ENCODE measurements around the gene STEAP3.

STEAP3 gene

DNA sequence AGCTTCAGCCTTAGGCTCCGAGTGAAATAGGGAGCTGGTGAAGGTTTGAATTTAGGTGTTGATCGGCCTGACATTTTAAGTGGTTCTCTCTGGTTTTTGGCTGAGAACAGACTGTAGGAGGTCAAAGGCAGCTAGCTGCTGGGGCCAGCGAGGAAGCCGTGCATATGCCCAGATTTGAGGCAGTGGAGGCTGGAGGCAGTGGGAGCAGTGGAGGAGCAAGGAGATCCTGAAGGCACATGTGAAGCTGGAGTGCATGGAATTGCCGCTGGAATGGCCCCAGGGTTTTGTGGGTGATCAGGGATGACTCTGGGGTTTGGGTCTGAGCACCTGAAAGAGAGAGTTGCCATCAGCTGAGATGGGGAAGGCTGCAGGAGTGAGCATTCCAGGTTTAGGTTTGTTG, 25.1 kb downstream of the STEAP3 start:
- no peak for DNase-seq

DNA sequence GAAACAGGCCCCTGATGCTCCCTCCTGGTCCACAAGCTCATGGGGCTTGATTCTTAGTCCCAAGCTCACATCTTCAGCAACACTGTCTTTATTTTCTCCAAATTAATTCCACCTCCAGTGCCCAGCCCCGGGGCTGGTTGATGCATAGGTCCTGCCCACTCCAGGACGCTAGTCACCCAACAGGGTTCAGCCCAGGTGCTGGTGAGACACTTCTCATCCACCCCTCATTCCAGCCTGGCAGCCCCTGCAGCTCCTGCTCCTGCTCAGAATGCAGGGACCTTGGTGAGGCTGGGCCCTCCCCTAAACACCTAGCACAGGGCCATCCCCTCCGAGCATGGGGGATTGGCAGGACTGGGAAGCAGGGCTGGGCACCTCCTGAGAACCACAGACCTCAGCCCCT, 25.7 kb downstream of the STEAP3 start:
- no peak for DNase-seq

DNA sequence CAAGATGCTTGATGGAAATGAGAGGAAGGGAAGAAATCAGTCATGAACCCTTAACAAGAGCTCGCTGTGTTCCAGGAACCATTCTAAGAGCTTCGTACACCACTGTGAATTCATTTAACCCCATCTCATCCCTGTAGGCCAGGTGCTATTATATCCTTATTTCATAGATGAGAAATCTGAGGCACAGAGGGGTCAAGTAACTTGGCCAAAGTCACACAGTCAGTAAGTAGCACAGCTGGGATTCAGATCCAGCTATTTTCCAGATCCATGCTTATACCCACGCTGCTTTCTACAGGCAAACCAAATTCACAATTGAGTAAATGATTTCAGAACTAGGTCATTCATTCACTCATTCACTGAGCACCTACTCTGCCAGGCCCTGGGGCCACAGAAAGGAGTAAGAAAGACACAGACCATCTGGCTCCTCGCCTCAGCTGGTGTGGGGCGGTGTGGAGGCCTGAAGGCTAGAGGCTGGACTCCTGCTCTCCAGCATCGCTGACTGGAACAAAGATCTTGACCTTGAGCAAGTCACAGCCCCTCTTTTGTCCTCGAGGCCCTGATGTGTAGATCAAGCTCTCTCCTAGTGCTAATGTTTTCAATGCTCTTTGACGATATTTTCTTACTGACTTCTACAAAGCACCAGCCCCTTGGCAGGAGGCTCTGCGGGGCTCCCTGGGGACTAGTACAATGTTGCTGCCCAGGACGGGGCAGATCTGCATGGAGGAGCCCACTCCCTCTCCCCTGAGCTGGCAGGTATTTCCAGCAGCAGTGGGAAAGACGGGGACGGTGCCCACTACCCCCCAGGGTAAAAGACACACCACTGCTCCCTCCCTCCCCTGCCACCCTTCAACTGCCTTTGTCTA, 26.5 kb downstream of the STEAP3 start:
- no peak for DNase-seq

DNA sequence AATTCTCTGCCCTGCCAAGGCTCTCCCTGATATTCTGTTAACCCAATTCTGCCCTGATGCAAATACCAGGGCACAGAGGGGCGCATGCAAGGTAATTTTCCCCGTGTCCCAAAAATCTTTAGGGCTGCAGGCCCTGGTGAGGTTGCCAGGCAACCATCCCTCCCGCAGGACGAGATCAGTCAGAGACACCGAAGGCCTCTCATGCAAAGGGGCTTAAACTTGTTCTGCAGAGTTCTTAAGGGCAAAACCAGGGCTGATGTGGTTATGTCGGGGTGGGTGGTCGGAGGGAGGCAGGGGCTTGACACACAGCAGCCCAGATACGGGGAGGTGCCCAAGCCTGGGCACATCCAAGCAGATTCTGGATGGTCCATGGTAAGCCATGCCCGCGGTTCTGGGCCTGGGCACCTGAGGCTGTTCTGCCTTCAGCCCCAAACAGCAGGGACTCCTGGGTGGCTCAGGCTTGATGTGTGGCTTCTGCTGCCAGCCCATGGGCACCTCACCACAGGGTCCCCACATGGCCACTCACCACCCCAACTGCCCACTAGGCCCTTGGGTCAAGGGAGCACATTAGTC, 27.2 kb downstream of the STEAP3 start:
- DNase-seq: no peak

GRCh38 chr2:119251652-119252051, 28.0 kb downstream of the STEAP3 start:
- no peak for DNase-seq

GRCh38 chr2:119252186-119253113, 28.8 kb downstream of the STEAP3 start:
- DNase-seq: no peak

- DNase-seq: no peak
Observed at GRCh38 chr2:119253114-119253702, 29.6 kb downstream of the STEAP3 start.

DNA sequence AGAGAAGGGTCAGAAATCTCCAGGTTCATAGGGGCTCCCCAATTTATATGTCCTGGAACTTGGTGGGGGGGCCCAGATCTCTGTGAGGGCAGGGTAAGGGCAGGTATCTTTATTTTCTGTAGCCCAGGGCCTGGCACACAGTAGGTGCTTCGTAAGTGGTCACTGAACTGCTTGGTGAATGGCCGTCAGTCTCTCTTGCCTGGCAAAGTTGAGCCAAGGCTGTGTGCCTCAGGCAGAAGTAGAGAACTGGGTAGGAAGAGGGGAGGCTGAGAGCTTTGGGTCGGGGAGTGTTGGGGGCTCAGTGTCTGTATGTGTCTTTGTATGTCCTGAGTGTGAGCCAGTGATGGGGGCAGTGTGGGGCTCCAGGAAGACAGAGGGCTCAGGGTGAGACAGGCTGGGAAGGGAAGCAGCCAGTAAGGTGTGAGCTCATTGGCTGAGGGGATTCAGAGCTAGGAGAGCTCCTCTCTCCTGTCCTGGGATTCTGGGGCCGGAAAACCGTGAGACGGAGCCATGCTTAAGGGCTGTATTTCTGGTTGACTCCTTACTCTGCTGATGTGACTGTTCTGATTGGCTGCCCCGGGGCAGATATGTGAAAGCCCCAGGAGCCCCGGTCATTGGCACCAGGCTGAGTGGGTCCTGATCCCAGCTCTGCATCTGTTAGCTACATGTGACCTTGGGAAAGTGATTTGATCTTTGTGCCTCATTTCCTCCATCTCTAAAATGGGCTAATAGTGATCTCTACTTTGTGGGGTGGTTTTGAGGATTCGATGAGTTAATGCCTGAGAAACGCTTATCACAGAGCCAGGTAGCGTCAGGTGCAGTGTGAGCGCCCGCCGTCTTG, 30.3 kb downstream of the STEAP3 start:
- no peak for DNase-seq

DNA sequence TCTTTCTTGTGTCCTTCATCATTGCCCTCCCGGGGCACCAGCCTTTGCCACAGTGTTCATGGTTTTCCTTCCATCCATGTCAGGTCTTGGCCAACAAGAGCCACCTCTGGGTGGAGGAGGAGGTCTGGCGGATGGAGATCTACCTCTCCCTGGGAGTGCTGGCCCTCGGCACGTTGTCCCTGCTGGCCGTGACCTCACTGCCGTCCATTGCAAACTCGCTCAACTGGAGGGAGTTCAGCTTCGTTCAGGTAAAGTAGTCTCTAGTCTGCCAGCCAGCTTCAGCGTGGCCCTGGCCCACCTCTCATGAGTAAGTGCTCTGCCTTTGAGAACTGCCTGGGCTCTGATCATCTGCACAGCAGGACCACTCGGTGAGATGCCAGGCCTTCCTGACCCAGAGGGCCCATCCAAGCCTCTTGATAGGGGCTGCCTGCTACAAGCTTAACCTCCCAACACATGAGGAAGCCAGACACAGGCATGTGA, 31.0 kb downstream of the STEAP3 start:
- DNase-seq: no peak

DNA sequence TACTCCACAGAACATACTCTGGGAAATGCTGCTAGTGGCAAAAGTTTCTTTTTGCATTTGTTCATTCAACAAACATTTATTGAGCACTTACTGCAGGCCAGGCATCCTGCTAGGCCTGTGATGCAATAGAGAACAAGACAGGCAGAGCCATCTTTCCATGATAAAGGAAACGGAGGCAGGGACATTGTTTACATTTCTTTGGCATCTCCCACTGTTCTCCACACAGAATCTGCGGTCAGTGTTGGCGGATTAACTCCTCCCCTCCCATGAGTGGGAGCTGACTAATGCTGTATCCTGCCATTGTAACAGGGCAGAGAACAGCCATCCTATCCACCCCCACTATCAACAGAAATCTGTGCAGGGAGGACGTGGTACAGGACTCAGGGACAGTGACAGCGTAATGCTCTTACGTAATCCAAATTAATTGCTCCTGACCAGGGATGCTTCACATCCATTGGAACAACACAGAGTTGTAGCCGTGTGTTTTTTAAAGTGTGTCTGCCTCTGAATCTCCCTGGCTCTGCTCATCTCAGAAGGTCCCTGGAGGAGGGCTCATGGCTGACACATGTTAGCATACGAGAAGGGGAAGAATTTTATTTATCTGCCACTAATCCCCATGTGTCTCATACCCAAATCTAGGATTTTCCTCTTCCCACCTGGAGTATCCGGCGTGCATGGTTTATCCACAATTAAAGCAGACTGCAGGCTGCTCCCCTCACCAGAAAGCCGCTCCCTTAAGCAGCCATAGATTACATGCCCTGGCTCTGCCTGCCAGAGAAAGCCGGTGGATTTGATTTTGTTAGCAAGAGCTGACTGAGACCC, 32.3 kb downstream of the STEAP3 start:
- DNase-seq: peak; percentile 19

DNA sequence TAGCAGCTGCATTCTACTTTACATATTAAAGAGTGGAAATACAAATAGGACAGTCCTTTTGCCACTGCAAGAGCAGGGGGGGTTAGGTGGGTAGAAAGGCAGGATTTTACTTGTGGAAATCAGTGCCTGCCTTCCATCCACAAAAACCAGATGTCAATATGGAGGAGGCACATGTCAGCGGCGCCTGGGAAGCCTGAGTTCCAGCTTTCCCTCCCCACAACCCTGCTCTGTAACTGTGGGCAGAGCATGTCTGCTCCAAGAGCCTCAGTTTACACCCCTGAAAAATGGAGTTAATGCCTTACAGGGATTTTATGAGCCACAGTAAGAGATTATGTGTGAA, 32.9 kb downstream of the STEAP3 start:
- no peak for DNase-seq

DNA sequence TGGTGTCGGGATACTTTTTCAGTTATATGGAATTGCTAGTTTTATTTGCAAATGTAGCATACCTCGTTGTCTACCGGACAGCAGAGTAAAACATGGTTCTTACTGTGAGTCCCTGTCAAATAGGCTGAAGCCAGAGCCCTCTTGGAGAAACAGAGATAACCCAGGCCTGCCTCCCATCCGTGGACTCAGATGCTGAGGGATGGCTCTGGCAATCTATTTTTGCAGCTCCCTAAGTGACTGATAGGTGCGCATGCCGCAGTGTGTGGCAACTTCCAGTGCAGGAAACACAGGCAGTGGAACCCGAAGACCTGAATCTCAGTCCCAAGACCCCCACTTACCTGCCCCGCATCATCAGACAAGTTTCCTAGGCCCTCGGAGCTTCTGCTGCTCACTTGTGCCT, 33.6 kb downstream of the STEAP3 start:
- no peak for DNase-seq

- DNase-seq: no peak
Observed at GRCh38 chr2:119259296-119259860, 35.7 kb downstream of the STEAP3 start.

DNA sequence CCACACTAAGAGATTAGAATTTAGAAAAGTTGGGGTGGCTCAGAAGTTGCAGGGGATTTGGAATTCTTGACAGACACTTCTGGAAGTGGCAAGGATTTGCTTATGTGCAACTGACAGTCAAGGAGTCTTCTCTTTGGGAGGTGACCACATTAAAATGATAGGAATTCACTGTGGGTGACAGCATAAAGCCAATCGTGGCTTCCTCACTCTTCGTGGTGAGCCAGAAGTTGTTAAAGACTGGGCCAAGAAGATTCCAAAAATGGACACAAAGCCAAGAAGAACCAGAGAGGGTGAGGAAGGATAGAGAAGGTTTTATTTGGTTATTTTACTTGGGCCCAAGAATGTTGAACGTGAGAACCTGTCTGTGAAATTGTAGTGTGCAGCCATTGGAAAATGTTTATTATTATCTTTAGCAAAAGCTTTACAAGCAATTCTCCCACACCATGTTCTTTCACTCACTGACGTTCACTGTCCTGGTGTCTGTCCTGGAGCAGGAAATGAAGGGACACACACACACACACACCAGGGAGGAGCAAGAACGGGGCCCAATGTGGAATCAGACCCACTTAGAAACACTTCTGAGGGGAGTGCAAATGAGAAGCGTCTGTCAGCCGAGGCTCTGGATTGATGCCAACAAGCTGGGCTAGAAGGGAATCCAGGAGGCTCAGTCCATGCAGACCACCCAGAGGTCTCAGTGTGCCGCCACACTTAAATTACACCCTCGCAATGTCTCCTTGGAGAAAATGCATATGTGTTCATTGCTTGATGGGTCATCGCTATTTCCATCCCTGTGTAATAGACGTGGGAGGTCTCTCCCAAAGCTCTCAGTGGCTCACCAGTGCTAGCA, 37.2 kb downstream of the STEAP3 start:
- DNase-seq: no peak

DNA sequence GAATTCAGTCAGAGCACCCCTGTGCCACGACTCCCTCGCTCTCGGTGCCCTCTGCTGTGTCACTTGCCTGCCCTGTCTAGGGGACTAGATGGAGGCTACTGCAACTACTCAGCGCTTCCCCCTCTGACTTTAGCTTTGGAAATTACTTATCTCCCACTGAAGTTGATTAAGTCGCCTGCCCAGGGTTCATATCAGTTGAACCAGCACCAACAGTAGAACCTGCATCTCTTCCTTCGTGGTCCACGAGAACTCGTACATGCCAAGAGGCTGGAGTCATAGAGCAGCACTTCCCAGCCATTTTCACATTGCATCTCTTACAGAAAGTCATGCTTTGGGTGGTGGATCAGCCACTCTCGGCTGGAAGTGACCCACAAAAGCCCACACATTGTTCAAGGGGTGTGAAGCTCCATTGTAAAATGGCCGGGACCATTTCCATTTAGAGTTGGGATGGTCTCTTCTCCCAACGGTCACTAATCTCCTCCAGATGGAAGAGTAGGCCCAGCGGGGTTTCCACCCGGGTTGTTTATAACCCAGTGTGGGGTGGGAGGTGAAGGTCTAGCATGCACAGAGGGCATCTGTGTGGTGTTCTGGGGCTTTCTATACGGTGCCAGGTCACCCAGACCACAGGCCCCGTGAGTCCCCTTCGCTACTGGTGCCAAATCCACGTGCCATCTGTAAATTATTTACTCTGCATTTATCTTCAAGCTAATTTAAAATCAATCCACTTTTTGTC, 38.0 kb downstream of the STEAP3 start:
- no peak for DNase-seq

DNA sequence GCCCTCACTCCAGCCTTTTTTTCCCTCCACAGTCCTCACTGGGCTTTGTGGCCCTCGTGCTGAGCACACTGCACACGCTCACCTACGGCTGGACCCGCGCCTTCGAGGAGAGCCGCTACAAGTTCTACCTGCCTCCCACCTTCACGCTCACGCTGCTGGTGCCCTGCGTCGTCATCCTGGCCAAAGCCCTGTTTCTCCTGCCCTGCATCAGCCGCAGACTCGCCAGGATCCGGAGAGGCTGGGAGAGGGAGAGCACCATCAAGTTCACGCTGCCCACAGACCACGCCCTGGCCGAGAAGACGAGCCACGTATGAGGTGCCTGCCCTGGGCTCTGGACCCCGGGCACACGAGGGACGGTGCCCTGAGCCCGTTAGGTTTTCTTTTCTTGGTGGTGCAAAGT, 39.4 kb downstream of the STEAP3 start:
- DNase-seq: no peak

- DNase-seq: no peak
Observed at GRCh38 chr2:119263656-119264055, 40.0 kb downstream of the STEAP3 start.

DNA sequence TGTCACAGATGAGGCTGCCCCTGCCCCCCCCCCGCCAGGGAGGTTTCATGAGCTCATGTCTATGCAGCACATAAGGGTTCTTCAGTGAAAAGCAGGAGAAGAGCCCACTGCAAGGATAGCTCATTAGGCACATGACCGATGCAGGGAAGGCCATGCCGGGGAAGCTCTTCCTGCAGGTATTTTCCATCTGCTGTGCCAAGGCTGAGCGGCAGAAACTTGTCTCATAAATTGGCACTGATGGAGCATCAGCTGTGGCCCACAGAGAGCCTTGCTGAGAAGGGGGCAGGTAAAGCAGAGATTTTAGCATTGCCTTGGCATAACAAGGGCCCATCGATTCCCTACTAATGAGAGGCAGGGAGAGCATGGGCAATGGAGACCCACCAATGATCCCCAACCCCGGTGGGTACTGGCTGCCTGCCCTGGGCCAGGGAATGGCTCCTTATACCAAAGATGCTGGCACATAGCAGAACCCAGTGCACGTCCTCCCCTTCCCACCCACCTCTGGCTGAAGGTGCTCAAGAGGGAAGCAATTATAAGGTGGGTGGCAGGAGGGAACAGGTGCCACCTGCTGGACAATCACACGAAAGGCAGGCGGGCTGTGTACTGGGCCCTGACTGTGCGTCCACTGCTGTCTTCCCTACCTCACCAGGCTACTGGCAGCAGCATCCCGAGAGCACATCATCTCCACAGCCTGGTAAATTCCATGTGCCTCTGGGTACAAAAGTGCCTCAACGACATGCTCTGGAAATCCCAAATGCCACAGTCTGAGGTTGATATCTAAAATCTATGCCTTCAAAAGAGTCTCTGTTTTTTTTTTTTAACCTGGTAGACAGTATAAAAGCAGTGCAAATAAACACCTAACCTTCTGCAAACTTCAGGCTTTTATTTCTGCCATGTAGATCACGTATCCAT, 41.4 kb downstream of the STEAP3 start:
- peak; percentile 69 for DNase-seq
